ENCODE results near the gene NTM. TPM values are rescaled to one million over a fixed set of nuclear protein-coding genes. Genes with fewer than 3 reads are reported as not detected.

Gene NTM
- total RNA-seq, 1 experiment from 2014 or later, result not detected

- ATAC-seq (no peak), DNase-seq (ENCODE audit: low read depth, low spot score) (no peak)
- no peaks in the 10 kb centered on the region for H4K20me1 ChIP-seq (ENCODE audit: insufficient read depth)
- TF ChIP-seq CEBPB (IDR thresholded peaks at IDR 0.05; ENCODE audit: low read depth), result no peak
- no peak for TF ChIP-seq SRF (IDR thresholded peaks at IDR 0.05; ENCODE audit: low read depth)
- TF ChIP-seq REST (IDR thresholded peaks at IDR 0.05; ENCODE audit: low read depth), result no peak
- no peak for TF ChIP-seq CBX3 (IDR thresholded peaks at IDR 0.05; ENCODE audit: low read depth)
- no peak for TF ChIP-seq POLR2AphosphoS5 (IDR thresholded peaks at IDR 0.05; ENCODE audit: low read depth, low read length)
- no peak for TF ChIP-seq FOSL1 (IDR thresholded peaks at IDR 0.05; ENCODE audit: low read depth)
- TF ChIP-seq ELF1 (IDR thresholded peaks at IDR 0.05; ENCODE audit: borderline replicate concordance, low read depth), result no peak
- no peak for TF ChIP-seq YY1 (IDR thresholded peaks at IDR 0.05; ENCODE audit: extremely low read depth, insufficient replicate concordance, low read depth, low read length)
- no peak for TF ChIP-seq SIN3A (IDR thresholded peaks at IDR 0.05; ENCODE audit: low read depth)
- no peak for TF ChIP-seq SP1 (IDR thresholded peaks at IDR 0.05; ENCODE audit: low read depth)
- no peak overlapping the region for H2AFZ ChIP-seq (ENCODE audit: low read depth, low read length, poor library complexity, severe bottlenecking)
- ChIA-PET RAD21 (ENCODE audit: low non-redundant PET in 1 of 2, low total read pairs in 2 of 2, uncharacterized antibody in 2 of 2, unreplicated experiment in 2 of 2) (no interaction called here), POLR2A (no interaction called here), CTCF (no interaction called here)
- H3K9ac ChIP-seq (ENCODE audit: low read length), result no peak overlapping the region
- H3K79me2 ChIP-seq (ENCODE audit: insufficient read depth, low read length), result no peaks in the 10 kb centered on the region
- no TSS peak for BruUV-seq (replicated peaks)
- H3K27me3 ChIP-seq (ENCODE audit: insufficient read depth, low read length), result no peaks in the 10 kb centered on the region
- H3K4me3 ChIP-seq (replicated peaks in 1 of 2; ENCODE audit: low read depth in 1 of 2, low read length in 2 of 2), result no peak overlapping the region
- no peak overlapping the region for H3K4me2 ChIP-seq (ENCODE audit: low read length)
- no peaks in the 10 kb centered on the region for H3K36me3 ChIP-seq (ENCODE audit: control insufficient read depth in 1 of 2, insufficient read depth in 2 of 2, low read length in 2 of 2)
- no peaks in the 10 kb centered on the region for H3K4me1 ChIP-seq (ENCODE audit: control insufficient read depth in 1 of 2, insufficient read depth in 2 of 2, low read length in 2 of 2)
- no peak overlapping the region for H3K27ac ChIP-seq (ENCODE audit: low read depth, low read length)
- H3K9me2 ChIP-seq (ENCODE audit: insufficient read depth), result no peaks in the 10 kb centered on the region
- intact Hi-C loops (cut with micrococcal nuclease), result no loop called here
- peaks cover 9 to 52% of the 10 kb centered on the region in 2 experiments; a peak in 2 of 4 replicates for H3K9me3 ChIP-seq (ENCODE audit: control insufficient read depth in 1 of 2, insufficient read depth in 1 of 2, low read depth in 1 of 2, low read length in 2 of 2)
Observed at GRCh38 chr11:132231656-132232347, 861.4 kb downstream of the NTM start.

All from HCT116 (cell line).